ENCODE measurements around the gene ANKRD2. TPM values are rescaled to one million over a fixed set of nuclear protein-coding genes. Genes with fewer than 3 reads are reported as not detected.

The ANKRD2 gene
- total RNA-seq, 4 donors from 2014 or later: not detected

- no peak for TF ChIP-seq CTCF (IDR thresholded peaks at IDR 0.05; ENCODE audit: low read depth)
Observed at GRCh38 chr10:97540669-97541500, 31.7 kb upstream of the ANKRD2 start.

GRCh38 chr10:97542169-97543024 is 30.2 kb upstream of the ANKRD2 start:
- no peak for TF ChIP-seq CTCF (IDR thresholded peaks at IDR 0.05; ENCODE audit: low read depth)

- TF ChIP-seq CTCF (IDR thresholded peaks at IDR 0.05; ENCODE audit: low read depth): no peak
Observed at GRCh38 chr10:97543025-97543546, 29.5 kb upstream of the ANKRD2 start.

GRCh38 chr10:97546456-97547270 is 25.9 kb upstream of the ANKRD2 start:
- TF ChIP-seq CTCF (IDR thresholded peaks at IDR 0.05; ENCODE audit: low read depth): no peak

GRCh38 chr10:97547271-97547600 is 25.3 kb upstream of the ANKRD2 start:
- TF ChIP-seq CTCF (IDR thresholded peaks at IDR 0.05; ENCODE audit: low read depth): no peak

GRCh38 chr10:97547962-97548361 is 24.6 kb upstream of the ANKRD2 start:
- no peak for TF ChIP-seq CTCF (IDR thresholded peaks at IDR 0.05; ENCODE audit: low read depth)

Measured in subcutaneous adipose tissue (tissue), 4 donors.